NCI-H82 treated with DMSO at 0.1 percent for 48 hours (cell line): ENCODE measurements around the gene SYCE3.
"Not testable (repeated sequence)": the region's sequence is repeated elsewhere in the genome, so short reads cannot be mapped to it uniquely, and the experiment has no call there.

Experiments
- DNase-seq: peaks from one replicate; lab custom pipeline; 2025; ENCODE audit not compliant: unreplicated experiment; lab: John Stamatoyannopoulos, UW

The SYCE3 gene

DNA sequence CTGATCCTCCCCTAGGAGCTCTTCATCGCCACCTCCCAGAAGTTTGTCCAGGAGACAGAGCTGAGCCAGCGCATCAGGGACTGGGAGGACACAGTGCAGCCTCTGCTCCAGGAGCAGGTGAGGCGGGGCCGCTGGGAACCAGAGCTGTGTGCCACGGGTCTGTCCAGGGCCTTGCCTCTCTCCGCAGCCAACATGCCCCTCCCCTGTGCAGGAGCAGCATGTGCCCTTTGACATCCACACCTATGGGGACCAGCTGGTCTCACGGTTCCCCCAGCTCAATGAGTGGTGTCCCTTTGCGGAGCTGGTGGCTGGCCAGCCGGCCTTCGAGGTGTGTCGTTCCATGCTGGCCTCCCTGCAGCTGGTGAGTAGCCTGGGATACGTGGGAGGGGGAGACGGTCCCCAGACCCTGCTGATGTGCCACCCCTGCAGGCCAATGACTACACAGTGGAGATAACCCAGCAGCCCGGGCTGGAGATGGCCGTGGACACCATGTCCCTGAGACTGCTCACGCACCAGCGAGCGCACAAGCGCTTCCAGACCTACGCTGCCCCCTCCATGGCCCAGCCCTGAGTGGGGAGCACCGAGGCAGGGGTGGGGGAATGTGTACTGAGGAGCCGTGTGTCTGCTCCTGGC lies 39.8 kb downstream of the SYCE3 start:
- DNase-seq: no peak

DNA sequence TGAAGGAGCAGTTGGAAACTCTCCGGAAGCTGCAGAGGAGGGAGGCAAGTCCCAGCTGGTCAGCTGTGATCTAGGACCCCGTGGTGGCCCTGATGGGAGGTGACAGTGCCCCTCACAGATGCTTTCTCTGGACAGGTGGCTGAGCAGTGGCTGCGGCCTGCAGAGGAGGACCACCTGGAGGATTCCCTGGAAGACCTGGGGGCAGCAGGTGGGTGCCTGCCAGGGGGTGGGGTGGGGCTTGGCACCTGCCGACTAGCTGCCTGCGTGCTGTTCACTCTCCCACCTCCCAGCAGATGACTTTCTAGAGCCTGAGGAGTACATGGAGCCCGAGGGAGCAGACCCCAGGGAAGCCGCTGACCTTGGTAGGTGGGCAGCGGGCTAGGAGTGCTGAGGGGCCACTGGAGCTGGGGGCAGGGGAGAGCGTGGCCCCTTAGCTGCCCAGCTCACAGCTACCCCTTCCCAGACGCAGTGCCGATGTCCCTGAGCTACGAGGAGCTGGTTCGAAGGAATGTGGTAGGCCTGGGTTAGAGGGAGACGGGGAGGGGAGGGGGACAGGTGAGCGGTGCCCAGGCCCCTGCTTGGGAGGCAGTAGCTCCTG lies 40.4 kb downstream of the SYCE3 start:
- no peak for DNase-seq

DNA sequence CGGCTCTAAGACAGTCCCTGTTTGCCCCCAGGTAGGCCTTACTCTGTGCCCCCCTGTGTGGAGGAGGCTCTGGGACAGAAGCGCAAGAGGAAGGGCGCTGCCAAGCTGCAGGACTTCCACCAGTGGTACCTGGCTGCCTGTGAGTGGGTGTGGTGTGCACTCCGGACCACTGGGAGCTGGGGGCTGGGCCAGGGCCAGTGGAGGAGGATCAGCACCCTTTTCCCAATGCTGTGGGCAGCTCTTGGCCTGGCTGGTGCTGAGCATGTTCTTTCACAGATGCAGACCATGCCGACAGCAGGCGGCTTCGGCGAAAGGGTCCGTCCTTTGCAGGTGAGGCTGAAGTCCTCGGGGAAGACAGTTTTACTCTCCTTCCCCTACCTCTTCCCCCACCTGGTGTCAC lies 41.0 kb downstream of the SYCE3 start:
- no peak for DNase-seq

DNA sequence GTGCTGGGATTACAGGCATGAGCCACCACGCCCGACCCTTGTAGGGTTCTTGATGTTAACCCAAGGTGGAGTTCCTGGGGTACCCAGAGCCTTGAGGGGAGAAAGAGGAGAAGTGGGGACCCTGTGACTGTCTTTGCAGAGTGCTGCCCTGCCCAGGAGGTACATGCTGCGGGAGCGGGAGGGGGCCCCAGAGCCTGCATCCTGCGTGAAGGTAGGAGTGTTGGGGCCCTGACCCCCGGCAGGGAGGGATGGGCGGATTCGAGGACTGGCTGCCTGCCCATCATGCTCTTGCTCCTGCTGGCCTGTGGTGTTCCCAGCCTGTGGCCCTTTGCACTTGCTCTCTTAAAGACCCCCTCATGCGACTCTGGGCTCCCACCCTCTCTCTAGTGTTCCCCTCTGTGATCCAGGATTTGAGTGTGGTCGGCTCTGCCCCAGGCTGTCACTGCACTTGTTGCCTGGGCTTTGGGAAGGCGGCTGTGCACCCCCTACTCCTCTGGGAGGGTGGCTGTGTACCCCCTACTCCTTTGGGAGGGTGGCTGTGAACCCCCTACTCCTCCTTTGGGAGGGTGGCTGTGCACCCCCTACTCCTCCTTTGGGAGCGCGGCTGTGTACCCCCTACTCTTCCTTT lies 41.8 kb downstream of the SYCE3 start:
- DNase-seq: no peak

DNA sequence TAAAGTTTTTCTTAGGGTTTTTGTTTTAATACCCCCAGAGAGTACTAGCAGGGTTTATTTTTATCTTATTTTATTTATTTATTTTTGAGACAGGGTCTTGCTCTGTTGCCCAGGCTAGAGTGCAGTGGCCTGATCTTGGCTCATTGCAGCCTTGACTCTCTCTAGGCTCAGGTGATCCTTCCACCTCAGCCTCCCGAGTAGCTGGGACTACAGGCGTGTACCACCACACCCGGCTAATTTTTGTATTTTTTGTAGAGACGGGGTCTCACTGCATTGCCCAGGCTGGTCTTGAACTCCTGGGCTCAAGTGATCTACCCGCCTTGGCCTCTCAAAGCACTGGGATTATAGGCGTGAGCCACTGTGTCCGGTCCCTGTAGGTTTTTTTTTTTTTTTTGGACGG lies 42.5 kb downstream of the SYCE3 start:
- DNase-seq: not testable (repeated sequence)

DNA sequence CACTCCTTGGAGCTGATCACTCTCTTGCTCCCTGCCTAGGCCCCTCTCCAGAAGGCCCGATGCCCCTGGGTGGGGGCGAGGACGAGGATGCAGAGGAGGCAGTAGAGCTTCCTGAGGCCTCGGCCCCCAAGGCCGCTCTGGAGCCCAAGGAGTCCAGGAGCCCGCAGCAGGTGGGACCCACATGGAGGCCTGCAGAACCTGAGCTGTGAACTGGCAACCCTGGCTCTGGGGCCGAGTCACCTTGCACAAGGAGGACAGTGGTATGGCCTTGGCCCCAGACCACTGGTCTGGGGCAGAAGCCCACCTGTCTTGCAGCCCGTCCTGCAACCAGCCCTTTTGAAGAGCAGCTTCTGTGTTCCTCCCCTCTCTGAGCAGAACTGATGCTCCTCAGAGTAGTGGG lies 43.6 kb downstream of the SYCE3 start:
- no peak for DNase-seq

DNA sequence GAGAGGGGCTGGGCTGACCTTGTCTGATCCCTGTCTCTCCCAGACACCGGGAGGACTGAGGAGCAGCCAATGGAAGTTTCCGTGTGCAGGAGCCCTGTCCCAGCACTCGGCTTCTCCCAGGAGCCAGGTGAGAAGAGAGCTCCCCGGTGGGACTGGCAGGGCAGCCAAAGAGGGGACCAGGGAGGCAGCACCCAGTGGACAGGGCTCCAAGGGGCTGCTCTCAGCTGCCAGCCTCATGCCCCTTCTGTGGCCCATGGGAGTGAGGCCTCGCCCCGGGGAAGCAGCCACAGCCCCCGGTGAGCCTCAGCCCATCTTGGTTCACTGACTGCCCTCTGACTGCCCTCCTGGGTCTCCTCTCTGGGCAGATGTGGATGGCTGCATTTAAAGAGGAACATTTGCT lies 44.1 kb downstream of the SYCE3 start:
- no peak for DNase-seq

DNA sequence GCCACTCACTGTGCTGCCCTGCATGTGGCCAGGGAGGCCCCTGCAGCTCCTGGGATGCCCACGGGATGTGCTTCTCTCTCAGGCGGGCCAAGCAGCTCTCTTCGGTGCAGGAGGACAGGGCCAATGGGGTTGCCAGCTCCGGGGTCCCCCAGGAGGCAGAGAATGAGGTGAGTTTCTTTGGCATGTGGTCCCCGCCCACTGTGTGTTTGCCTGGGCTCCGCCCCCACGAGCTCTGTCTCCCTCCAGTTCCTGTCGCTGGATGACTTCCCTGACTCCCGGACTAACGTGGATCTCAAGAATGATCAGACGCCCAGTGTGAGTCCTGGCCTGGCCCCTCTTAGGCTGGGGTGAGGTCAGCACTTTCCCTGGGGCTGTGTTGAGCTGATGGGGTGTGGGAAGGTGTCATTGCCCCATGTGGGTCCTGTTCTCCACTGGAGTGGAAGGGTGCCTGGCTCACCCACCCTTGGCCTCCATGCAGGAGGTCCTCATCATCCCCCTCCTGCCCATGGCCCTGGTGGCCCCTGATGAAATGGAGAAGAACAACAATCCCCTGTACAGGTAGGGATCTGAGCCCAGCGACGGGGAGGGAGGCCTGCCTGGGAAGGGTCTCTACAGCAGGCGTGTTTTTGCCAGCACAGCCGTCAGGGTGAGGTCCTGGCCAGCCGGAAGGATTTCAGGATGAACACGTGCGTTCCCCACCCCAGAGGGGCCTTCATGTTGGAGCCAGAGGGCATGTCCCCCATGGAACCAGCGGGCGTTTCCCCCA lies 45.0 kb downstream of the SYCE3 start:
- DNase-seq: no peak

DNA sequence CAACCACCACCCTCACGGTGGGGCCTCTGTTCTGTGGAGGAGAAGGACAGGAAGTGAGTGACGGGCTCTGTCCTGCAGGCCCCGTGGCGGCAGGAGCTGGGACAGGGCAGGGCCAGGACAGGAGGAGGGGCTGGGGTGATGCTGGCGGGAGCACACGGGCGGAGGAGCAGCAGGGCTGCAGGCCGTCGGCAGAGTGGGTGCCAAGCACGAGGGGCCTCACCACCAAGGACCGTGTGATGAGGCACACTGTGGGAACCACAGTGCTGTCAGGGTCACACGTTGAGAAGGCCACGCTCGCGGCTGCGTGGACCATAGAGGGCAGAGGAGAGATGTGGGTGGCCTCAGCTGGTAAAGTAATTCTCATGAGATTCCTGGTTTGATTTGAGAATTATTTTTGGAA lies 45.8 kb downstream of the SYCE3 start:
- DNase-seq: no peak

DNA sequence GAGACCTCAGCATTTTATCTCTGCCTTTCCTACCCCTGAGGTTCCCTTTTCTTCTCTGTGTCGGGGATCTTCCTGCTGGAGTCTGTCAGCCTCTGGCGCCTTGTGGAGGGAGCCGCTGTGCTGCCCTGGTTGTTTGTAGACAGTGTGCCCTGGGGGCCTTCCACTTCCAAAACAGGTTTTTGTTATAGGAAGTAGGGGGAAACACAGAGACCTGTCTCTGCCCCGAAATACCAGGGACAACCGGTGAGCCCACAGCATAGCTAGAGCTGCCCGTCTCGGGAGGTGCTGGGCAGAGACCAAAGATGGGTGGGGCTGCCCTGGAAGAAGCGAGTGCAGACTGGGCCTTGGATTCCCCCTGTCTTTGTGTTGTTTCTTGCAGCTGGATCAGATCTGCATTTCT lies 46.7 kb downstream of the SYCE3 start:
- DNase-seq: no peak

DNA sequence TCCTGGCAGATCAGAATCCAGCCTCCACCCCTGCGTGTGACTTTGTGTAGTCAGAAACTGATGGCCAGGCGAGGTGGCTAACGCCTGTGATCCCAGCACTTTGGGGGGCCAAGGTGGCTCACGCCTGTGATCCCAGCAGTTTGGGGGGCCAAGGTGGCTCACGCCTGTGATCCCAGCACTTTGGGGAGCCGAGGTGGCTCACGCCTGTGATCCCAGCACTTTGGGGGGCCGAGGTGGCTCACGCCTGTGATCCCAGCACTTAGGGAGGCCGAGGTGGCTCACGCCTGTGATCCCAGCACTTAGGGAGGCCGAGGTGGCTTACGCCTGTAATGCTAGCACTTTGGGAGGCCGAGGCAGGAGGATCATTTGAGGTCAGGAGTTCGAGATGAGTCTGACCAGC lies 49.5 kb downstream of the SYCE3 start:
- DNase-seq: no peak

DNA sequence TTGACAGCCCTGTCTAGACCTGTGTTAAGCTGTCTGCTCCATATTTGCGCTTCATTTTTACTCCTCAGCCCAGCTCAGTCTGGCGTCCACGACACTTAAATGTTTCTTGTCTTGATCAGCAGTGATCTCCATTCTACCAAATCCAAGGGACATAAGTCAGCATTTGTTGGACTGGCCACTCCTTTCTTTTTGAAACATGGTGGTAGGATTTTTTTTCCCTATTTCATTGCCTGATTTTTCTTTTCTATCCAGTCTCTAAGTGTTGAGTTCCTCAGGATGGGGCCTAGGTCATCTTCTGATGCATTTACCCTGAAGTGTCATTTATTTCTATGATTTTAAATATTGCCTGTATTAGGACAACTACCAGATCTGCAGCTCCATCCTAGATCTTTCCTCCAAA lies 53.8 kb downstream of the SYCE3 start:
- DNase-seq: no peak

DNA sequence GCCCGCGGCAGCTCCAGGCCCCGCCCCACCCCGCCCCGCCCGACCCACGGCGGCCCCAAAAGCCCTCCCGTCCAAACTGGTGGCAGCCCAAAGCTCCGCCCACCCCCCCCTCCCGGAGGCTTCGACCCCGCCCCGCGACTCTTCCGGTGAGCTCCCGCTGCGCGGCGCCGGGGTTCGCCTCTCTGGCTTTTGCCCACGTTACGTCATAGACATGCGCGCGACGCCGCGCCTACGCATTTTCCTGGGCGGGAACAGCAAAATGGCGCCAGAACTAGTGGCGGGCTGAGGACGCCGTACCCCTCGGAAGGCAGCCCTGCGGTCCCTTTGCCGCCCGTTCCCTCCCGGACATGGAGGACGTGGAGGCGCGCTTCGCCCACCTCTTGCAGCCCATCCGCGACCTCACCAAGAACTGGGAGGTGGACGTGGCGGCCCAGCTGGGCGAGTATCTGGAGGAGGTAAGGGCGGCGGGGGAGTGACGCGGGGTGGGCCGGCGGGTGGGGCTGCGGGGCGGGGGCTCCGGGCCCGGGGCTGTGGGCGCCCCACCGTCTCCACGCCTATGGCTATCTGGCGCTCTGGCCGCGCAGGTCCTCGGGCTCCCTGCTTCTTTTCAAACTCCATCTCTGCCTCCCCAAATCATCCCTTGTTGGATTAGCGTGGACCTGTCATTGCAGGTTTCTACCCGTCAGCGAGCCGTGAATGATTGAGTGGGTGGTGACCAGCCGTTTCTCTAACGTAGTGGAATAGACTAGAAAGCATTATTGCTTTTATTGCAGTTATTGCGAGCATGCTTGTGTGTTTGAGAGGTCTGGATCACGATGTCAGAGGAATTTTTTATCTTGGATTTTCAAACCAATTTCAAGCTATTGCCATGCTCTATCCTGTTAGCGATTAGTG lies 54.5 kb downstream of the SYCE3 start, which contains the start of gene NCAPH2:
Gene NCAPH2 (plus strand): TSS at position 234 of the 894 bp plus-strand sequence. CDS start 114 bp downstream, at position 348.
- peak; percentile 84 for DNase-seq

DNA sequence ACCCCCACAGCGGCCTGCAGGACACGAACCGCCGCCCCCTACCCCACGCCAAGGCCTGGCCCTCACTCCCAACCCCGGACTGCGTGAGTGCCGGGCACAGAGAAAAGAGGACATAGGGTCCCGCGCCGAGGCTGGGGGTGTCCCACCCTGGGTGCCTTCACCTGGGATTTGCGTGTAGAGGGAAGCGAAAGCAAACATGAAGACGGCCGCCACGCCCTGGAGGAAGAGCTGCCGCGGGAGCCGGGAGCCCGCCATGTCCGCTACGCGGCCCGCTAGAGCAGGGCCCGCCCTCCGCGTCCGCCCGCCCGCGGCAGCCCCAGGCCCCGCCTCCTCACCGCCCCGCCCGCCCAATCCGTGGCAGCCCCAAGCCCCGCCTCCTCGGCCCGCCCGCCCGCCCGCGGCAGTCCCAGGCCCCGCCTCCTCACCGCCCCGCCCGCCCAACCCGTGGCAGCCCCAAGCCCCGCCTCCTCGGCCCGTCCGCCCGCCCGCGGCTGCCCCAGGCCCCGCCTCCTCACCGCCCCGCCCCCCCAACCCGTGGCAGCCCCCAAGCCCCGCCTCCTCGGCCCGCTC lies 55.2 kb downstream of the SYCE3 start, which contains the start of gene LMF2:
Gene LMF2 (minus strand): TSS at position 282 of the 570 bp plus-strand sequence. CDS start 27 bp downstream, at position 255.
- DNase-seq: no peak

DNA sequence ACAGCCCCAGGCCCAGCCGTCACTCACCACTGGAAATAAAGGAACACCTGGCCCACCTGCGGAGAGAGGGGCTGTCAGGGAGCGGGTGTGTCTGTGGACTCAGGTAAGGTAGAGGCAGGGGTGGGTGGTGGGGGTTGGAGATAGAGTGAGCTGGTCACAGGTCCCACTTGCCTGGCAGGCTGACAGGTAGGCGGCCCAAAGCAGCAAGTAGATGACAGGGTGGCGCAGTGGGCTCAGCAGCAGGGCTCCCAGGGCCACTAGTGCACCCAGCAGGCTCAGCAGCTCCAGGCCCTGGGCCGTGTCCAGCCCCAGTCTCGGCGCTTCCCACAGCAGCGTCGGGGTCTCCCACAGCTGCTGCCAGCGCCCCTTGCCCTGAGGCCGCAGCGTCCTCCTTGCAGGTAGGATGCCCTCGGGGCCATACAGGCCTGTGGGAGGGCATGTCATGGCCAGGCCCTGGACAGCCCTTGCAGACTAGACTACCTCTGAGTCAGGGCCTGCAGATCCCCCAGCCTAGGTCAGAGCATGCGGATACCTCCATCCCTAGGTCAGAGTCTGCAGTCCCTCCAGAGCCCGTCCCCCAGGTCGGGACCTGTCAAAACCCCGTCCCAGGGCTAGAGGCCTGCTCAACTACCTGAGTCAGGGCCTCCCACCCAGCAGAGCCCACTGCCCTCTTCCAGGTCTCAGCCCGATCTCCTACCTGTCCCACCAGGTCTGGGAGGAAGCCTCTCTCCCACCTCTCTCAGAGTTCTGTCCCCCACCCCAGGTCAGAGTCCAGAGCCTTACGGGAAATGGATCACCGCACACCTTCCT lies 55.9 kb downstream of the SYCE3 start:
- DNase-seq: no peak

DNA sequence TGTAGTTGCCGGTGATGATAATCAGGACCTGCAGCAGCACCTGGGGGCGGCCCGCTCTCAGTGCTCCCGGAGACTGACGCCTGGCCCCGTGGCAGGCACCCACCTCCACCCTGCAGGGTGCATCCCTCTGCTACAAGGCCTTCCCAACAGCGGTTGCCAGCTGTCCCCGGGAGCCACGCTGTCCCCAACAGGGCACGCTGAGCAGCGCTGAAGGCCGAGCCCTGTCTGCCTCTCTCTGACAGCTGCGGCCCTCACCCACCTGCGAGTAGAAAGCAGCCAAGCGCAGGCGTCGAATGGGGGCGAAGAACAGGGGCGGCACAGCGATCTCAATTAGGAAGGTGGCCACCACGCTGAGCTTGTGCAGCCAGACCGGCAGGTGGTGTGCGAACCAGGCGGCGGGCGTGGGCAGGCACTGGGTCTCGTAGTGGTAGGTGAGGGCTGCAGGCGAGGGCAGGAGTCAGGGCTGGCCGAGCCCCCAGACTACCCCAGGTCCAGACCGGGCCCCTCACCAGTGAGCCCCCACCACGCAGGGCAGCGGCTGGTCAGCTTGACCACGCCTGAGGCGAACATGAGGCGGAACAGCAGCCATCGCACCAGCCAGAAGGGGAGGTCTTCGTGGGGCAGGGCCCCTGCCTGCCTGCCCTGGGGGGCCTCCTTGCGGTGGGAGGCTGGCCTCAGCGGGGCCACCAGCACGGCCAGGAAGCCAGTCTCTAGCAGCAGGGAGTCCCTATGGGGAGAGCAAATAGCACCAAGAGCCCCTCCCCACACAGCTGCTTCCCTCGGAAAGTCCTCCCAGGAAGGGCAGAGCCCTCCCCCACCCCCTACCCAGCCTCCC lies 56.7 kb downstream of the SYCE3 start:
- DNase-seq: no peak

DNA sequence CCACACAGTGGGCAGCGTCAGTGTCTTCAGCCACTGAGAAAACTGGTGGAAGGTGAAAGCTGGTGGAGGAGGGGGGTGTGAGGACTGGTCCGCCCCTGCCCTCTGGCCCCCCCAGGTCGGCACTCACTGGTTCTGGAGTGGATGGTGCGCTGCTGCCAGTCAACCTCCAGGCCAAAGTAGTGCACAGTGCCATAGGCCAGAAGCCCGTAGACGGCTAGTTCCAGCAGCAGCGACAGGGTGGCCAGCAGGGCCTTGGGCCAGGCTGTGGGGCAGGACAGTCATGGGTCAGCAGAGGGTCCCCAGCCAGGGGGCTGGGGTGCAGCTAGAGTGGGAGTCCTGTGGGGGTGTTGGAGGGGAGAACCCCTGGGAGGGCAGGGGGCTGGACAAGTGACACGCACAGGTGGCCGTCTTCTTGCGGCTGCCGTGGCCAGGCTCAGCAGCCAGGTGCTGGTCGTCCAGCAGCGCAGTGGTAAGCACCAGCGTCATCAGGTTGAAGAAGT lies 57.4 kb downstream of the SYCE3 start:
- no peak for DNase-seq
